ENCODE results near the gene TANC1.
"Not testable (repeated sequence)": the region's sequence is repeated elsewhere in the genome, so short reads cannot be mapped to it uniquely, and the experiment has no call there.

The TANC1 gene

DNA sequence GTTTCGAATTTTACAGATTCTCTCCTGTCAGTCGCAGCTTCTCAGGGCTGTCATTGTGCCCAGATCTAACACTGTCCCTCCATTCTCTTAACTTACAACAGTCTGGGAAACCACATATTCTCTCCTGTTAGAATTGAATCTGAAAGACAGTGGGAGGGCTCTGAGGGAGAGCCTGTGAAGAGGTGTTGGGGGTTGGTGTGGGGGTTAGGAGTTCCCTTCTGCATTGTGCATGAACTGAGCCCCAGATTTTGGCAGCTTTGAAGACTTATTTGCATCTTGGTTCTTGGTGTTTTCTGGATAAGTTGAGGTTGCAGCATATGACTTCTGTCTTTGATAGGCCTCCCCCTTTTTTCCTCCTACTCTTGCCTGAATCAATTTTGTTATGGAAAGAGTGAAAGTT is 64.1 kb downstream of the TANC1 start:
- DNase-seq: no peak

GRCh38 chr2:159034713-159035112 is 66.3 kb downstream of the TANC1 start:
- no peak for DNase-seq

DNA sequence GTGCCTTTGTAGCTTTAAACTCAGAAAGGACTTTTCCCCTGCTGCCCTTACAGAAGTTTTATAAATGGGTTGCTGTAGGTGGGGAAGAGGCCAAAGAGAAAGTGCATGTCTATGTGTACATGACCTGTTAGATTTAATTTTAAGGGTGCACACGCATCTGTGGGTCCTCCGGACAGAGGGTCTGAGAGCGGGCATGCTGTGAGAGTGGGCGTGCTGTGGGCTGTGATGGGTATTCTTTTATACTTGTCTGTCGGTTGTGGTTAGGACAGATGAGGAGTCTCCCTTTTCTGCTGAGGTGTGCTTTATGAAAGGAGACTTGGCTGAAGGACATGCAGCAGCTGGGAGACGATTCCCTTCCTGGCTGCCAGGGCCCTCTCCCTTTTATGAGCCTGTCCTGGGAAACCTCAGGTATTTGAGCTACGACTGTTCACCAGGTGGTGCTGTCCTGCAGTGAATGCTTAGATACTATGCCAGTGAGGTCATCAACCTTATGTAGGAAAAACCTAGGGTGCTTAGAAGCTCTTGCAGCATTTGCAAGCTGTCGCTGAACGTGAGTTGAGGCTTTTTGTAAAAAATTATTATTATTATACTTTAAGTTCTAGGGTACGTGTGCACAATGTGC is 67.5 kb downstream of the TANC1 start:
- peak; percentile 69 for DNase-seq

- not testable (repeated sequence) for DNase-seq
These were observed 68.0 kb downstream of the TANC1 start for GRCh38 chr2:159036461-159036860.

GRCh38 chr2:159041328-159041727 is 72.9 kb downstream of the TANC1 start:
- not testable (repeated sequence) for DNase-seq

DNA sequence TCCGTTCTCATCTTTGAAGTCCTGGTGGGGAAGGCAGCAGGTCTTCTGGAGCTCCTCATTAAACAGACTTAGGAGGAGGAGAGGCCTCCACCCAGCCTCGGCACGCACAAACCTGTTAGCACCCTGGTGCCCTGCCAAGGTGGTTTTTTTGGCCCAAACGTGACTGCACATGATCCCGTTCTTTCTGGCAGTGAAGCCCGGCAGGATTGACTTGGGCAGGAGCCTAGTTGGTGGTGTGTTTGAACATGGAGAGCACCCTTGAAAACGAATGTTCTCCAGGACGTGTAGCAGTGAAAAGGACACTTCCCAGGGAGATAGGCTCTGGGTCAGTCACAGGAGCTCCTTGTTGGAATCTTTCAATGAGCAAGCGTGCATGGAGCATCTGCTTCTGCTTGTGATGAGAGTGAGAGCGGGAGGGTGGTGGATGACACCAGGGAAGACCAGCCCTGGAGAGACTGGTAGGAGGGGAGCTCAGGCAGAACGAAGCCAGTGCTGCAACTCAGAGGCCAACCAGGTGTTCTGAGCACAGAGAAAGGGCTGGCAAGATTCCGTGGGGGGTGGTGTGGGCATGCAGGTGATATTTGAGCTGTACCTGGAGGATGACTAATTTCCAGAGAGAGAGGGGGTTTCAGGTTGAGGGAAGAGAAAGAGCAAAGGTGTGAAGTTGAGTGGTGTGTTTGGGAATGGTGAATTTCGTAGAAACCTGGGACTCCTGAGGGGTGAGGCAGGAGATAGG is 73.8 kb downstream of the TANC1 start:
- DNase-seq: peak; percentile 34

DNA sequence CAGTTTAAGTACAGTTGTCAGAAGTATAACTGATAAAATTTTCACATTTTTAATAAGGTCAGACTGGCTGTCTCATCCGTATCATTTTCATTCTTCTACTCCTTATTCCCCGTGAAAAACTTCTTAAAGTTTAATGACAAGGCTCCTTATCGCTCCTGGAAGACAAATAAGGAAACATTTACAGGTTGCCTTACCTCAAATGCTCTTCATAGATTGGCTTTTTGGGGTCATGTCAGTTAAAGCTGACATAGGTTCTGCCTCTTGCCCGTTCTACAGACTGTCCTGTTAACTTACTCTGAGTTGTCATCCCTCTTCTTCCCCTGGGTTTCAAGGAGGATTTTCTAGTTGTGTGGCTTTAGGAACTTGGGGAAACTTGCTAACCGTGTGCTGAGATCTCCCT is 75.3 kb downstream of the TANC1 start:
- no peak for DNase-seq

GRCh38 chr2:159044804-159045286 is 76.4 kb downstream of the TANC1 start:
- no peak for DNase-seq

DNA sequence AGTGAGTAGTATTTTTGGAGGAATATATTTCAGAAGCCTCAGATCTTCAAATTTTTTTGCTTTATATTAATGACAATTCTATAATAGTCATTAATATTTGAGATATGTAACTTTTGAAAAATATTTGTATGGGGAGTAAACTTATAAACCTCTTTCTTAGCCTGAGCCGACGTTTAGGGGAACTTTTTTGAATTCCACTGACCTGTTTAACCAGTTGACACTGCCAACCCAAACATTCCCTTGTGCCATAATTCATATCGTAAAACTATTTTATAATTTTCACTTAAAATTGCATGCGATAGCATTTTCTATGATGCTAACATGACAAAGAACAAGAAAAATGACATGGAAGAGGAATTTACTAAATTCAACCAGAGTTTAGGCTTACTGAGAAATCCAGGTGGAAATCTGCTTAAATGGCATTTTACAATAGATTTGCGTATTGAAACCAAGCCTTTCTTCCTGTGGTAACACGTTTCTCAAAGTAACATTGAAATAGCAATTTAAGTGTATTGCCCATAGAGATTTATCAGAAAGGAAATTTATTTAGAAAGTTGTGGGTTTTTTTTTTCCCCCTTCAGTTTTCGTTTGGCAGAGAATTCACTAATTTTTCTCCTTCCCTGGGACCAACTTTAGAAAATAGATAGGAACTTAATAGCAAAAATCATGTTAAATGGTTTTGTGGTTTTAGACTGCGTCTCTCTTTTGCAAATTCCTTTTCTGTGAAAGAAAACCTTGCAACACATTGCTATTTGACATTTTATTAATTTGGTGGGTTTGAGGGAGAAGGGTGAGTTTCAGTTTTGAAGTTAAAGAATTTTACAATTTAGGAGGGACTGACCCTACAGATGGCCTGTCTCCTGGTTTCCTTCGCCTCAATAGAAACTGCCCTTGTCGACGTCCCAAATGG is 77.4 kb downstream of the TANC1 start:
- no peak for DNase-seq

DNA sequence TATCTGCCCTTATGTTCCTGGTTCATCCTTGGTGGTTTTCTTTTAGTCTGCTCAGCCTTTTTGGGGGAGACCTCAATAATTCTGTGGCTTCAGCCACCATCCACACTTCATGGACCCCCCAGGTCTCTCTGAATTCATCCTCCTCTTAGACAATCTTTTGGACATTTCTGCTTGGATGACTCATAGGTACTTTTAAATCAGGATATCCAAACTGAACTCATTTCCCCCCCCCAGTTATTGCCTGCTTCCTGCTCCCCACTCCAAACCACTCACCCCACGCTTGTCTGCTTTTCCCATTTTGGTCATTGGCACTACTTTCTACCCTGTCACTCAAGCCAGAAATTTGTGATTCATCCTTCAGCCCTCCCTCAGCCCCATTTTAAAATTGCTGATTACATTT is 78.5 kb downstream of the TANC1 start:
- no peak for DNase-seq

- DNase-seq: no peak
These were observed 82.0 kb downstream of the TANC1 start for GRCh38 chr2:159050426-159050825.

DNA sequence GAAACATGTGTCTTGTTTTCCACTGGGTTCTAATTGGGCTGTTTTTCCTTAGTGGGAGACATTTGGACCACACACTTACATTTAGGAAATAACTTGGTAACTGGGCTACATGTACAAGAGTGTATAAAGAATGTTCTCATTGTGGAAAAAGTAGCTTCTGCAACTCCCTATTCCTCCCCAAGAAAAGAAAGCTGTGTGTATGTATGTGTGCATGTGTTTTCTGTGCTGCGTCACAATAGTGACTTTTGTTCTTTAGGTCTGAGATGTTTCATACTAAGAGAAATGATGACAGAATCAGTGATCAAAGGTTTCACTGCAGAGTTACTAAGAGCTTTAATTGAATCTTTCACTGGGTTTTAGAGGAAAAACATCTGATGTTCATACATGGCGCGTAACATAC is 82.7 kb downstream of the TANC1 start:
- DNase-seq: no peak

DNA sequence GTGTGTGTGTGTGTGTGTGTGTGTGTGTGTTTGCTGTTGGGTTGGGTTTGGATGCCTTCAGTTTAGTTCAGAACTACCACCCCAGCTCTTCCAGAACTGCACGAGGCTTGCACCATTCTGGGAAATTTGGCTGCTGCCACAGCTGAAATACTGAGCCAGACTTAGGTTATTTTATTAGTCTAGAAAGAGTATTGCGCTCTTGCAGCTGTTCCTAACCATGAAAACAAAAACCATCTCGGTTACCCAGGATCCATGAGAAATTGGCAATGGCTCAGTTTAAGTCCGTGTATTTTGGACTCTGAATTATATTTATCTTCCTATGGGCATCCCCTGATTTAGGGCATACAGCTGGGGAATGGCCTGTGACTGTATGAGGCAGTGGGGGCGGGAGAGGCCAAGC is 83.2 kb downstream of the TANC1 start:
- no peak for DNase-seq

DNA sequence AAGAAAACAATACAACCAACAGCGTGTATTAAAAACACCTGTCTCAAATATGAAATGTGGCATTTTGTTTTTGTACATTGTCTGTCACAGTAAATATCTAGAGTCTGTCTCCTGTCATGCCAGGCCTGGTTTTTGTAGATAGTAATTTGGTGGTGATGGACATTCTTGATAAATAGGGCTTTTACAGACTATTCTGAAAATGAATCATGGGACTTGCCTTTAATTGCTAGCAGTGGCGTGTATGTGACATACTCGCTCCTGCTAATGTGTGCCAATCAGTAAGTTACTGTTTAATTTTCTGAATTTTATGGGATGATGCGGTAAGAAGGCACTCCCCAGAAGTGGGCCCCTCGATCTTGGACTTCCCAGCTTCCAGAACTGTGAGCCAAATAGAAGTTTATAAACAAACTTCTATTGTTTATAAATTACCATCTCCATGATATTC is 83.7 kb downstream of the TANC1 start:
- no peak for DNase-seq

DNA sequence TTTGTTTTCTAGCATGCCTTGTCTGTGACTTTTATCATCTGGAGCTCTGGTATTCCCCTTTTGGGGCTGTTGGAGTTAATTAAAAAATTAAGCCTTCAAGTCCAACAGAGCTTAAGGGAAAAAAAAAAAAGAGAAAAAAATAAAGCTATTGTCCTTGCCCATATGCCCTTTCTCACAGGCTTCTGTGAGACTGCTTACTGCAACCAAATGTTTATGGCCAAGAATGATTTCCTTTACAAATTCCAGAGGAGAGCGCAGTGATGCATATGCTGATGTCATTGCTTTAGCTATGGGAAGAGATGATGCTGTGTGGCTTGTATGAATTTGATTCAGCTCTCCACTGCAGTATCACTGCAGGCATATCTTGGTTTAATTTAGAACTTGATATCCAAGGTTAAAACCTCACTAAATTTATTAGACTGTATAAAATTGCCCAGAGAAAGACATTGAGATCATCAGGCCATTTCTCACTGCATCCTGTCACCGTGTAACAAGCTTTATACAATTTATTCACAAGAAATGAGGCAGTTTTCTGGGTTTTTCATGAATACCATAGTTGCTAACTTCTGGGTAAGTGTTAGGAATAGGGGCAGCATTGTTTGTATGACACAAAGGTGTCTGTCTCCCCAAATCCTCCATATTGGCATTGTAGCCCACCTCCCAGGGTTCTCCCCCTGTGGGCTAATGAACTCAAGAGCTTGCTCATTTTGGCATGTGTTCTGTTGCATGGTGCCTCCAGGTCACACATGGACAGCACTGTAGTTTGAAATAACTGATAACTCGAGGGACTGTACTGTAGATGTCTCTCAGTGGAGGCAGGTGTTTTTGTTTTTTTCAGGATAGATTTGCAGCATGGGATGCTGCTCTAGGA is 85.0 kb downstream of the TANC1 start:
- no peak for DNase-seq

DNA sequence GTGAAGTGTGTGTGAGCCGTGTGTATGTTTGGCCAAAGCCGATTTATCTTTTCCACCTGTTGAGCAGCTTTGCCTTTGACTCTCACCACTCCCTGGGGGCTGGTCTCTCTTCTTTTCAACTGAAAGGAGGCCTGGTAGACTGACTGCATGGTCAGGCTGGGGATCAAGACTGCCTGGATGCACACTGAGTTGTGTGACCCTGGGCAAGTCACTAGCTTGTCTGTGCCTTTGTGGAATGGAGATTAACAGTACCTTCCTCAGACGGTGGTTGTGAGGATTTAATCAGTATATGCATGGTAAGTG is 85.5 kb downstream of the TANC1 start:
- DNase-seq: no peak

DNA sequence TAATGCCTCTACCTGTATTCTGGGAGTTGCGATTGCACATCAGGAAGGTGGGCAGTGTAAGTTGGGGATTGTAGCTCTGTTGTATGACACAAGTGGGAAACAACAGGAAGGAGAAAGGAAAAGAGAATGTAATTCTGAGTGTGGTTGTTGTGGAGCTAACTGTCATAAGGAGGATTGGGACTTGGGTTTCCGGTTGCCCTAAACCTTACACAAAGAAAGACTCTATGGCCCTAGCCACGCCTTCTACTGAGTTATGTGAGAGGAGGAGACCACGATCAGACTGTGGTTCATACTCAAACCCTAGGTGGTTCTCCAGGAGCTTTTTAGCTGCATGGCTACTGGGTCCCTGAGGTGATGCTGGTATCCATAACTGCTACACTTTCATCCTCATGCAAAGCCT is 86.5 kb downstream of the TANC1 start:
- no peak for DNase-seq

GRCh38 chr2:159060518-159060917 is 92.1 kb downstream of the TANC1 start:
- DNase-seq: no peak

DNA sequence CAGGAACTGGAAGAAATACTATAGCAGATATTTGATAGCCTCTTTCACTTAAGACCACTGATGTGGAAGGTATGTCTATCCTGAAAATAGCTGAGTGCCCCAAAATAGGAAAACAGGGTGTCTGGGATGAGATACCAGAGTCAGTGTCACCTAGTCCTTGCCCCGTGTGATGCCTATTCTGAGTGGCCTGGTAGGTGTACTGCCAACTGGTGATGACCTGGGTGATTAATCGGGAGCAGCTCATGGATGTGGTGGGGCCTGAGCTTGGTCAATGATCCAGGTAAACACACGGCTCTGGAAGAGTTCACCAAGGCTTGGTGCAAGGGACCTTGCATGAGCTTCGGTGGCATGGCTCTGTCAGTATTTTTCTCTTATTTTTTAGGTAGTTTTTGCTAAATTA is 95.2 kb downstream of the TANC1 start:
- DNase-seq: no peak

GRCh38 chr2:159064446-159065301 is 96.2 kb downstream of the TANC1 start:
- no peak for DNase-seq

- DNase-seq: no peak
These were observed 96.9 kb downstream of the TANC1 start for GRCh38 chr2:159065313-159065712.

DNA sequence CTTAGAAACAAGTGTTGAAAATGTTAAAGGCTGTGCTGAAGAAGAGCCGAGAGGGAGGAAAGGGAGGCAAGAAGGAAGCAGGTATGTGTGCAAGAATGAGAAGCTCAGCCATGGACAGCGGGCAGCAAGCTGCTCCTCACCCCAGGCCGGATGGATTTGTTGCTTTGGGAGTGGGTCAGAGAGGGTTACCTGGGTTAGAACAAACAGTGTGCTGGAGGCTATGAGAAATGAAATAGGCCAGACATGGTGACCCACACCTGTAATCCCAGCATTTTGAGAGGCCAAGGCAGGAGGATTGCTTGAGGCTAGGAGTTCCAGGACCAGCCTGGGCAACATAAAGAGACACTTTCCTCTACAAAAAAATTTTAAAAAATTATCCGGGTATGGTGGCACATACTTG is 97.5 kb downstream of the TANC1 start:
- DNase-seq: no peak
